Ecto neural progenitor cell (in vitro differentiated cells): ENCODE measurements around the gene CHI3L1.

Experiments used
- DNase-seq: peaks from one replicate; pipeline ENCODE4 v3.0.0-alpha.2; 2018; ENCODE audit warnings: low spot score

CHI3L1 gene

GRCh38 chr1:203168991-203169390, 17.5 kb downstream of the CHI3L1 start:
- no peak for DNase-seq

- no peak for DNase-seq
Measured at GRCh38 chr1:203168256-203168786, 18.2 kb downstream of the CHI3L1 start.

- no peak for DNase-seq
Measured at GRCh38 chr1:203167913-203168200, 18.6 kb downstream of the CHI3L1 start.

- no peak for DNase-seq
Measured at GRCh38 chr1:203167026-203167912, 19.2 kb downstream of the CHI3L1 start.

GRCh38 chr1:203166192-203166940, 20.1 kb downstream of the CHI3L1 start:
- no peak for DNase-seq

GRCh38 chr1:203165800-203166161, 20.7 kb downstream of the CHI3L1 start:
- no peak for DNase-seq

GRCh38 chr1:203165101-203165799, 21.3 kb downstream of the CHI3L1 start:
- DNase-seq: no peak

GRCh38 chr1:203163891-203164635, 22.4 kb downstream of the CHI3L1 start:
- DNase-seq: no peak

- DNase-seq: no peak
Measured at GRCh38 chr1:203162403-203162802, 24.1 kb downstream of the CHI3L1 start.

GRCh38 chr1:203161703-203162102, 24.8 kb downstream of the CHI3L1 start:
- no peak for DNase-seq

- DNase-seq: no peak
Measured at GRCh38 chr1:203161175-203161574, 25.3 kb downstream of the CHI3L1 start.

- no peak for DNase-seq
Measured at GRCh38 chr1:203159844-203160243, 26.7 kb downstream of the CHI3L1 start.

- DNase-seq: no peak
Measured at GRCh38 chr1:203158960-203159665, 27.4 kb downstream of the CHI3L1 start.

- no peak for DNase-seq
Measured at GRCh38 chr1:203158423-203158822, 28.1 kb downstream of the CHI3L1 start.

GRCh38 chr1:203156280-203156679, 30.2 kb downstream of the CHI3L1 start:
- DNase-seq: no peak

GRCh38 chr1:203153989-203154821, 32.3 kb downstream of the CHI3L1 start:
- no peak for DNase-seq

- DNase-seq: no peak
Measured at GRCh38 chr1:203153051-203153988, 33.2 kb downstream of the CHI3L1 start.

- DNase-seq: no peak
Measured at GRCh38 chr1:203152158-203153034, 34.1 kb downstream of the CHI3L1 start.
